22Rv1 (cell line): ENCODE results near the gene UBE2D4.
"Not testable (repeated sequence)": the region's sequence is repeated elsewhere in the genome, so short reads cannot be mapped to it uniquely, and the experiment has no call there.

Source experiments
- ZFX ChIP-seq: fragments of 450-650 bp; IDR thresholded peaks from 2 replicates; pipeline ENCODE4 v1.6.1; 2017; ENCODE audit warnings: antibody characterized with exemption, borderline replicate concordance
- TF ChIP-seq, protein P1 (sequence below): fragments of 450-650 bp; IDR thresholded peaks from 2 replicates; pipeline ENCODE4 v1.5.1; 2017; ENCODE audit warnings: mild to moderate bottlenecking

DNA sequence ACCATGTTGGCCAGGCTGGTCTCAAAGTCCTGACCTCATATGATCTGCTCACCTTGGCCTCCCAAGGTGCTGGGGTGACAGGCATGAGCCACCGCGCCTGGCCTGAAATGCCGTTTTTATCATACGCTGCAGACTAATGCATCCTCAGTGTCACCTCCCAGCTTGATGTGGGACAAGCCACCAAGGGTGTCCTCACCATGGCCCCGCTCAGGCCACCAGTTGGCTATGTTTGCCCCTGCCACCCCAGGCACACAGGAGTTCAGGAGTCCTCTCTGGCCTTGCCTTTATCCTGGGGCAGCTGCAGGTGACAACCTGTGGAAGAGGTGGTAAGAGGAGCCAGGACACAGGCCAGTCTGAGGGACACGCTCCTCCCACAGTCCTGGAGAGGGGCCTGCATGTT lies 68.4 kb downstream of the UBE2D4 start:
- TF ChIP-seq, protein P1, sequence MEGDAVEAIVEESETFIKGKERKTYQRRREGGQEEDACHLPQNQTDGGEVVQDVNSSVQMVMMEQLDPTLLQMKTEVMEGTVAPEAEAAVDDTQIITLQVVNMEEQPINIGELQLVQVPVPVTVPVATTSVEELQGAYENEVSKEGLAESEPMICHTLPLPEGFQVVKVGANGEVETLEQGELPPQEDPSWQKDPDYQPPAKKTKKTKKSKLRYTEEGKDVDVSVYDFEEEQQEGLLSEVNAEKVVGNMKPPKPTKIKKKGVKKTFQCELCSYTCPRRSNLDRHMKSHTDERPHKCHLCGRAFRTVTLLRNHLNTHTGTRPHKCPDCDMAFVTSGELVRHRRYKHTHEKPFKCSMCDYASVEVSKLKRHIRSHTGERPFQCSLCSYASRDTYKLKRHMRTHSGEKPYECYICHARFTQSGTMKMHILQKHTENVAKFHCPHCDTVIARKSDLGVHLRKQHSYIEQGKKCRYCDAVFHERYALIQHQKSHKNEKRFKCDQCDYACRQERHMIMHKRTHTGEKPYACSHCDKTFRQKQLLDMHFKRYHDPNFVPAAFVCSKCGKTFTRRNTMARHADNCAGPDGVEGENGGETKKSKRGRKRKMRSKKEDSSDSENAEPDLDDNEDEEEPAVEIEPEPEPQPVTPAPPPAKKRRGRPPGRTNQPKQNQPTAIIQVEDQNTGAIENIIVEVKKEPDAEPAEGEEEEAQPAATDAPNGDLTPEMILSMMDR = not testable (repeated sequence)
- TF ChIP-seq ZFX = not testable (repeated sequence)
